Erythroblast (primary cell): ENCODE data around the gene SVBP.
"Not testable (repeated sequence)": the region's sequence is repeated elsewhere in the genome, so short reads cannot be mapped to it uniquely, and the experiment has no call there.

Experiments used
- DNase-seq, 2 experiments: peaks; one replicate each; lab custom pipeline; 2025; lab: John Stamatoyannopoulos, UW
- GATA1 ChIP-seq: IDR thresholded peaks from 2 replicates; pipeline ENCODE4 v1.6.1; 2011; ENCODE audit warnings: low read depth, mild to moderate bottlenecking, control low read depth, low read length, moderate library complexity
- POLR2A ChIP-seq: IDR thresholded peaks from 2 replicates; pipeline ENCODE4 v1.6.1; 2011; ENCODE audit warnings: mild to moderate bottlenecking, low read length

The SVBP gene, protein sequence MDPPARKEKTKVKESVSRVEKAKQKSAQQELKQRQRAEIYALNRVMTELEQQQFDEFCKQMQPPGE

DNA sequence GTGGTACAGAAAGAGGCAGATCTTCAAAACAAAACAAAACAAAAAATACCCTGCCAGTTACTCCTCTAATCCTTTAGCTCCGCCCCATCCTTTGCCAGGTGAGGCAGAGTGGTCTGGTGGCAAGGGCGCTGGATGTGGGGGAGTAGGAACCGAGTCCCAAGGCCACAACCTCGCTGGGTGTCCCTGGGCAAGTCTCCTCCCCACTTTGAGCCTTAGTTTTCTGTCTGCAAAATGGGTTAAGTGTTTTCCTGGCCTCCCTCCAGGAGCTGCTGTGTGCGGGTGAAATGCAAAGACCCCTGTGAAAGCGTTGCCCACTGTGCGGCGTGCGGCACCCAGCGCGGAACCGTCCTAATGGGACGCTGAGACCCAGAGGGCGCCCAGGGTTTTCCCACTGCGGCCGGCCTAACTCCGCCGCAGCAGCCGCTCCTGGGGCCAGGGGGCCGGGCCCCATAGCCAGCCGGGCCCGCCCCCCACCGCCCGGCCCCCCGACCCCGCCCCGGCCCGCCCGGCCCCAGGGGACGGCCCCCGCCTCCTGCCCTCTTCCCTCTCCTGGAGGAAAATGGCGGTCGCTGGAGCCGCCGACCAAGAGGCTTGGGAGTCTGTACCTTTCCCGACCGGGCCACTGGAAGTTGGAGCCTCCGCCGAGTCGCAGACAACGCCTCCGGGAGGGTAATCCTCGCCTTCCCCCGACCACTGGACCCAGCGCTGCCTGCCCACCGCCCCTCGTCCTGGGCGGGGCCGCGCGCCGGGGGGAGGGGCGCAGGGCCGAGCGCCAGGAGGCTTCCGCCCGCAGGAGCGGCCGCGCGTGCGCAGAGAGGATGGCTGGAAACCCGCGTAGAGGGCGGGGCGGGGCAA, at the start of gene SVBP, which contains the start of gene ERMAP:
SVBP (minus strand) TSS at position 813 of the 855 bp plus-strand sequence. CDS start 853 bp downstream, outside the sequence.
ERMAP (plus strand) TSS at position 538 of the 855 bp plus-strand sequence. CDS start 13,327 bp downstream, outside the sequence.
- TF ChIP-seq POLR2A, result peak; percentile 56
- TF ChIP-seq GATA1, result no peak
- peak; percentile 91 to 97 for DNase-seq

DNA sequence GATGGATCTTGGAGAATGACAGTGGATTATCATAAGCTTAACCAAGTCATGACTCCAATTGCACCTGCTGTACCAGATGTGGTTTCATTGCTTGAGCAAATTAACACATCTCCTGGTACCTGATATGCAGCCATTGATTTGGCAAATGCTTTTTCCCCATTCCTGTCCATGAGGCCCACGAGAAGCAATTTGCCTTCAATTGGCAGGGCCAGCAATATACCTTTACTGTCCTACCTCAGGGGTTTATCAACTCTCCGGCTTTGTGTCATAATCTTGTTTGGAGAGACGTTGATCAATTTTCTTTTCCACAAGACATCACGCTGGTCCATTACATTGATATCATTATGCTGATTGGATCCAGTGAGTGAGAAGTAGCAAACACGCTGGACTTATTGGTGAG, 49.4 kb upstream of the SVBP start:
- DNase-seq, result no peak
- TF ChIP-seq GATA1, result no peak
- TF ChIP-seq POLR2A, result no peak

DNA sequence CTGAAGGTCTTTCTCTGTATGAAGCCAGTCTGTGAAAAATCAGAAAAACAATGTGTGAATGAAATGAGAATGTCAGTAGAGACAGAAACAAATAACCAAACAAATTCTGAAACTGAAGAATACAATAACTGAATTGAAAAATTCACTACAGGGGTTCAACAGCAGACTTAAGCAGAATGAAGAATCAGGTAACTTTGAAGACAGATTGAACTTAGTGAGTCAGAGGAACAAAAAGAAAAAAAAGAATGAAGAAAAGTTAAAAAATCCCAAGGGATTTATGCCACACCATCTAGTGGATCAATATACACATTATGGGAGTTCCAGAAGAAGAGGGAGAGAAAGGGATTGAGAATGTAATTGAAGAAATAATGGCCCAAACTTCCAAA, 43.8 kb upstream of the SVBP start:
- no peak for DNase-seq
- TF ChIP-seq POLR2A, result no peak
- TF ChIP-seq GATA1, result no peak

DNA sequence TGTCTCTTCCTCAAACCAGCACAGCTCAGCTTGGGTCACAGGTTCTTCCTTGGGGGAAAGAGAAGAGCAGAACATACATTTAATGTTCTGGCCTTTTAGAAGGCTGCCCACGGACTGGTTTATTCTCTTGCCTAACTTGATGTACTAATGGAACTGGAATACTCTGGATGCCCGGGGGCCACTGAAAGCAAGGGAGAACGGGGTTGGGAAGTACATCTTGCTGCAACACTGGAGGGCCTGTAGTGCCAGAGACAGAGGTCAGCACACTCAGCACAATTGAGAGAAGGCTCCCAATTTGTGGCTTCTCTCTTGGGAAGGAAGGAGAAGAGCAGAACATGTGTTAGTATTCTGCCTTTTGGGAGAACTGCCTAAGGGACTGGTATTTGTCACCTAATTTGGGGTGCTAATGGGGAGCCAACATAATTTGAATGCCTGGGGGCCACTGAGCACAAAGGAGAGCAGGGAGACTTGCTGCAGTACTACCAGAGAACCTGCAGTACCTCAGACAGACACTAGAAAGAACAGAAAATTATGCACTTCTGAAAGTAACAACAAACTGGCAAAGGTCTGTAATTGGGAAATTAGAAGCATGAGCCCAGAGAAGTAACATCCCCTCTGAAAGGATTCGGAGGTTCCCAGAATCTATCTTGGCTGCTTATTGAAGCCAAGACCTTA, 43.3 kb upstream of the SVBP start:
- no peak for DNase-seq
- no peak for TF ChIP-seq GATA1
- no peak for TF ChIP-seq POLR2A

DNA sequence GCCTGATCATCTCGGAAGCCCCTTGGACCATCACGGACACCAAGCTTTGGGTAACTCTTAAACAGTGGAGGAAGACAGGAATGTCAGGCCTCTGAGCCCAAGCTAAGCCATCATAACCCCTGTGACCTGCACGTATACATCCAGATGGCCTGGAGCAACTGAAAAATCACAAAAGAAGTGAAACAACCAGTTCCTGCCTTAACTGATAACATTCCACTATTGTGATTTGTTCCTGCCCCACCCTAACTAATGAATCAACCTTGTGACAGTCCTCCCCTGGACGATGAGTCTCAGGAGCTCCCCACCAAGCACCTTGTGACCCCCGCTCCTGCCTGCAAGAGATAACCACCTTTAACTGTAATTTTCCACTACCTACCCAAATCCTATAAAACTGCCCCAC, 42.2 kb upstream of the SVBP start:
- DNase-seq, result not testable (repeated sequence)

DNA sequence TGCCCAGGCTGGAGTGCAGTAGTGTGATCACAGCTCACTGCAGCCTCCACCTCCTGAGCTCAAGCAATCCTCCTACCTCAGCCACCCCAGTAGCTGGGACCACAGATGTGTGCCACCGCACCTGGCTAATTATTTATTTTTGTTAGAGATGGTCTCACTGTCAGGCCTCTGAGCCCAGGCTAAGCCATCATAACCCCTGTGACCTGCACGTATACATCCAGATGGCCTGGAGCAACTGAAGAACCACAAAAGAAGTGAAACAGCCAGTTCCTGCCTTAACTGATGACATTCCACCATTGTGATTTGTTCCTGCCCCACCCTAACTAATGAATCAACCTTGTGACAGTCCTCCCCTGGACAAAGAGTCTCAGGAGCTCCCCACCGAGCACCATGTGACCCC, 39.4 kb upstream of the SVBP start:
- DNase-seq, result not testable (repeated sequence)

DNA sequence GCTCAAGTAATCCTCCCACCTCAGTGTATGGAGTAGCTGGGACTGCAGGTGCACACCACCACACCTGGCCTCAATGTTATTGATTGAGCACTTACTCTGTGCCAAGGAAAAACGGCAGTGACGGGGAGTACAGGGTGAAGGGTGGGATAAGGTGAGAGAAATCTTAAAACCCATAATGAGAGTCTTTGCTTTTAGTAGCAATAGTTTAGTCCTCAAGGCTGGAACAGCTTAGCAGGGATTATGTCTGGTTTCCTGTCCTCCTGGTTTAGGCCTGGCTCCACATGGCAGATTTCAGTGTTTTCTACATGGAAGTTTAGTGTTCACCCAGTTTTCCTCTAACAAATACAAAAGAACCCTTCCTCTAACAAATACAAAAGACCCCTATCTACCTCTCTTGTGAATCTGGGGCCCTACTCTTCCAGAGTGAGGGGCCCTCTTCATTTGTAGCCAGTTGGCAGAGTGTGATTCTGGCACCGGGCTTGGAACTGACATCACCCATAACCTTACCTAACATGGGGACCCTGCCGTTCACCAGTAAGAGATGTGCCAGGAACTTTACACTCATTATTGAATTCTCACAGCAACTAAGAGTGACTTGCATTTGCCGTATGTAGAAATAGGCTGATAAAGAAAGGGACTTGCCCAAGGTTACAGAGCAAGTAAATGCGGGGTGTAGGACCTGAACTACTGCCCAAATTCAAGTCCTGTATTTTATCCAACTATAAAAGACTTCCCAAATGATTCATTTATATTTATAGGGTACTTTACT, 36.1 kb upstream of the SVBP start:
- TF ChIP-seq GATA1, result no peak
- TF ChIP-seq POLR2A, result no peak
- peak in 1 of 2 experiments; percentile 22 for DNase-seq

DNA sequence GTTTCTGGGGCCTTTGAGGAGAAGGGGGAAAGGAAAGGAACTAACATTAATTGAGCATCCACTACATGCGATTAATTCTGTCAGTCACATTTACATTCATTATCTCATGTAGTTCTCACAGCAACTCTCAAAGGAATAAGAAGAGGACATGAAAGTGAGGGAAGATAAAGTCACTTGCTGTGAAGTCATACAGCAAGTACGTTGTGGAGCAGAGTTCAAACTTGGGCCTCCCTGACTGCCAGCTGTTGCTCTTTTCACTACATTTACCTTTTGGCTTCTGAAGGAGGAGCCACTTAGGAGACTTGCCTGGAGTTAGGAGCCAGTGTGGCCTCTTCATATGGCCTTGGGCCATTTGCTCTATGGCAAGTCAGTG, 35.4 kb upstream of the SVBP start:
- TF ChIP-seq POLR2A (no peak), GATA1 (no peak)
- no peak for DNase-seq

DNA sequence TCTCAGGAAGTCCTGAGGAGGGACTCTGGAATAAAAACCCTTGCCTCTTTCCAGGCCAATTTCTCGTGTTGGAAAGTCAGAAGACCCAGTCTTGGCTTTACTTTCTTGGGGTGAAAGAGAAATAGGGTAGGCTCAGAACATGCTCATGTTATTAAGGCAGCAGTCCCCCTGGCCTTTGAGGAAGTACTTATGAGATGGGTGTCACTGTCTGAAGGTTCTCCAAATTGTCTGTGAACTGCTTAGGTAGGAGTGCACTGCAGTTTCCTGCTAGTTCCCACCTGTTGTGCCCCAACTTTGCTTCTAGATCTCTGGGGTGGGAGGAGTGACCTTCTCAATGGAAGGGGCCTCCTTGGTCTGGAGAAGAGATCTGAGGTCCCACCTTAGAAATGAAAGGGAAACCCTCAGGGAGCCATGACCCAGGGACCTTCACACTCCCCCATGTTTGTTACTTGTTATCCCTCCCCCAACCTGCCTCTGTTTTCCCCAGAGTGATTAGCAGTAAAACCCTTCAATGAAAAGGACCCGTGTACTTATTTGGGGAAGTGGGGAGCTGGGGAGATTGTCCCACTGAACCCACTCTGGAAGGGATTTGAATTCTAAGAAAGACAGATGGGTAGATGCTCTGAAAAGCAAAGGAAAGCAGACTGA, 34.9 kb upstream of the SVBP start:
- TF ChIP-seq GATA1 (no peak), POLR2A (no peak)
- DNase-seq, result no peak

DNA sequence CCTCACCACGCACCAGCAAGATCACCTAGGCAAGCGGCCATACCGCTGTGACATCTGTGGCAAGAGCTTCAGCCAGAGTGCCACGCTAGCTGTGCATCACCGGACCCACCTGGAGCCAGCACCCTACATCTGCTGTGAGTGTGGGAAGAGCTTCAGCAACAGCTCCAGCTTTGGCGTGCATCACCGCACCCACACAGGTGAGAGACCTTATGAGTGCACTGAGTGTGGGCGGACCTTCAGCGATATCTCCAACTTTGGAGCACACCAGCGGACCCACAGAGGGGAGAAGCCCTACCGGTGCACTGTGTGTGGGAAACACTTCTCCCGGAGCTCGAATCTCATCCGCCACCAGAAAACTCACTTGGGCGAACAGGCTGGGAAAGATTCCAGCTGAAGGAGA, 34.2 kb upstream of the SVBP start:
- DNase-seq, result no peak
- no peak for TF ChIP-seq GATA1
- no peak for TF ChIP-seq POLR2A

DNA sequence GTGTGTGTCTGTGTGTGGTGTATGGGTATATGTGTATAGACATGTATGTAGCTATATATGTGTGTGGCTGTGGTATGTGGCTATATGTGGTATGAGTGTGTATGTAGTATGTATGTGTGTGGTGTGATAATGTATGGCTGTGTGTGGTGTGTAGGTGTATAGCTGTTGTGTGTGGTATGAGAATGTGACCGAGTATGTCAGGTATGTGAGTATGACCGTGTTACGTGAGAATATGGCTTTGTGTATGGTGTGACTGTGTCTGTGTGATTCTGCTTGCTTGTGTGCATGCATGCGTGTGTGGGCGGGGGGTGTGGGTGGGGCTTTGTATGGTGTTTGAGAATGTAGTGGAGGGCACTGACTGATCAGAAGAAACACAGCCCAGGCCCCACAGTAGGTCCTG, 32.7 kb upstream of the SVBP start:
- no peak for DNase-seq
- TF ChIP-seq GATA1 (no peak), POLR2A (no peak)

DNA sequence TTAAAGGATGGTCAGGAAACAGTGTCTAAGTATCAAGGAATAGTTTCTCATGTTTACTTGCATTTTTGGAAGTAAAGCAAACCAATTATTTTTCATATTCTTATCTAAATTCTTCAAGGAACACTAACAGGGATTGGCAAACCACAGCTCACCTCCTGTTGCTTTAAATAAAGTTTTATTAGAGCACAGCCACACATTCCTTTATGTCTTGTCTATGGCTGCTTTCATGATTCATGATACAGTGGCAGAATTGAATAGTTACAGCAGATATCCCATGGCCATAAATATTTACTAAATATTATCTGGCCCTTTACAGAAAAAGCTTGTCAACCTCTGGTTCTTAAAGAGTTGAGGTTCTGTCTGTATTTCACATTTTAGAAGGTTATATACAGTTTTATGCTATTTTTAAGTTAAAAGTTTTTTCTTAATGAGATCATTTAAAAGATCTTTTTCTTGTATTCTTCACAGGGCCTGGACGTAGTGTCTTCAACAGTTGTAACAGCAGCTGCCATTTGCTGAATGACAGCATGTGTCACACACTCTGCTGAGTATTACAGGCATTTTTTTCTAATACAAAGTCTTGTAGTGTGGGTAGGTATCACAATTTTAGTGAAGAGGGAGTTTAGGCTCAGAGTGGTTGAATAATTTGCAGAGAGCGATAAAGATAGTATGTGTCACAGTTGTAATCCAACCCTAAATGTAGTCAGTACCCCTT, 31.8 kb upstream of the SVBP start:
- TF ChIP-seq GATA1 (no peak), POLR2A (no peak)
- DNase-seq, result no peak
